HepG2 (cell line): Measurements from ENCODE around the gene CELSR3.

Source experiments
- KDM1A ChIP-seq: IDR thresholded peaks from 2 replicates; pipeline ENCODE4 v1.6.1; 2016; ENCODE audit warnings: missing compliant biosample characterization
- ZSCAN20 ChIP-seq: sonication (generic); formaldehyde crosslinking; IDR thresholded peaks from 2 replicates; pipeline ENCODE4 v1.4.0; 2020; ENCODE audit warnings: missing genetic modification reagents, mild to moderate bottlenecking, borderline replicate concordance

DNA sequence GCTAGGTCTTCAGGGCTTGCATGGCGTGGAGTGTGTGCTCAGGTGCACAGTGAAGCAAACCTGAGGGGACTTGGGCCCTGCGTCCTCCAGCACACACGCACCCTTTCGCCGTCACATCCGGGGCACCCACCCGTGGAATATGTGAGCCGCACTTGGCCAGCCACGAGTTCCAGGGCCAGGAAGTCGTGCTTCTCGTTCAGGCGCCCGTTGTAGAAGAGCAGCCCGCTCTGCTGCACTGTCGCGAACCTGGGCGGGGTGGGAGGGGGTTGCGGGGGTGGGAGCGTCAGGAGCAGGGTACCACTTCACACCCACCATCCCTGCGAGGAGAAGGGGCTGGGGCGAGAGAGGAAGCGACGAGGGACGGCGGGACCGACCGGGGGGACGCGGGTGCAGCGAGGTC is 7.1 kb downstream of the CELSR3 start:
- TF ChIP-seq KDM1A (CRISPR knock-in tag) (no peak), ZSCAN20 (CRISPR knock-in tag) (no peak)
